22Rv1 (cell line): ENCODE measurements around the gene MESP1.

Experiments used
- H3K27ac ChIP-seq: fragments of 450-650 bp; 2 replicates; pipeline ENCODE4 v1.5.1; 2017
- CTCF ChIP-seq: fragments of 450-650 bp; IDR thresholded peaks from 2 replicates; pipeline ENCODE4 v1.5.1; 2017; ENCODE audit warnings: mild to moderate bottlenecking
- ZFX ChIP-seq: fragments of 450-650 bp; IDR thresholded peaks from 2 replicates; pipeline ENCODE4 v1.6.1; 2017; ENCODE audit warnings: antibody characterized with exemption, borderline replicate concordance

Gene MESP1

GRCh38 chr15:89747708-89748682 is 3.1 kb downstream of the MESP1 start:
- peak overlapping the region; percentile 42; the same call in 1 of the 2 replicates for H3K27ac ChIP-seq
- TF ChIP-seq CTCF, result no peak
- no peak for TF ChIP-seq ZFX

- H3K27ac ChIP-seq, result peak overlapping the region; percentile 42; the same call in 1 of the 2 replicates
- TF ChIP-seq ZFX (no peak), CTCF (no peak)
Observed at GRCh38 chr15:89746386-89746780, 4.7 kb downstream of the MESP1 start.

GRCh38 chr15:89745768-89746167 is 5.3 kb downstream of the MESP1 start:
- TF ChIP-seq ZFX, result no peak
- TF ChIP-seq CTCF, result no peak
- no peak overlapping the region for H3K27ac ChIP-seq

GRCh38 chr15:89745131-89745530 is 5.9 kb downstream of the MESP1 start:
- H3K27ac ChIP-seq, result no peak overlapping the region
- TF ChIP-seq ZFX, result no peak
- no peak for TF ChIP-seq CTCF

GRCh38 chr15:89743594-89743993 is 7.5 kb downstream of the MESP1 start:
- TF ChIP-seq CTCF, result no peak
- no peak for TF ChIP-seq ZFX
- H3K27ac ChIP-seq, result no peak overlapping the region

GRCh38 chr15:89743011-89743410 is 8.0 kb downstream of the MESP1 start:
- TF ChIP-seq ZFX (no peak), CTCF (no peak)
- H3K27ac ChIP-seq, result no peak overlapping the region

GRCh38 chr15:89740137-89740536 is 10.9 kb downstream of the MESP1 start:
- TF ChIP-seq CTCF (peak; percentile 91), ZFX (no peak)
- H3K27ac ChIP-seq, result no peak overlapping the region
